NCI-H146 (cell line): Measurements from ENCODE around the gene UBE3C.
"Not testable (repeated sequence)": the region's sequence is repeated elsewhere in the genome, so short reads cannot be mapped to it uniquely, and the experiment has no call there.

ENCODE experiments used
- DNase-seq: peaks from one replicate; lab custom pipeline; 2025; lab: John Stamatoyannopoulos, UW

Gene UBE3C

DNA sequence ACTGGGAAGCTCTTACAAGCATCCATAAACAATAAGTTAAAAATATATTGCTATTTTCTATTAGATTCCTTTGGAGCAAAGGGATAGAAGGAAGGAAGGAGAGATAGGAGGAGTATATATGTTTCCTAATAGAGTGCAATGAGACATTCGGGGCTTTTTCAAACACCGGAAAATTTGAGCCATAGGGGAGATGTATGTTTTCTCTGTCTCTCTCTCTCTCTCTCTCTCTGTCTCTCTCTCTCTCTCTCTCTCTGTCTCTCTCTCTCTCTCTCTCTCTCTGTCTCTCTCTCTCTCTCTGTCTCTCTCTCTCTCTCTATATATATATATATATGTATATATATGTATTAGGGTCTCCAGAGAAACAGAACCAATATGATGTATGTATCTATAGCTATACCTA lies 7.9 kb upstream of the UBE3C start:
- DNase-seq, result not testable (repeated sequence)

DNA sequence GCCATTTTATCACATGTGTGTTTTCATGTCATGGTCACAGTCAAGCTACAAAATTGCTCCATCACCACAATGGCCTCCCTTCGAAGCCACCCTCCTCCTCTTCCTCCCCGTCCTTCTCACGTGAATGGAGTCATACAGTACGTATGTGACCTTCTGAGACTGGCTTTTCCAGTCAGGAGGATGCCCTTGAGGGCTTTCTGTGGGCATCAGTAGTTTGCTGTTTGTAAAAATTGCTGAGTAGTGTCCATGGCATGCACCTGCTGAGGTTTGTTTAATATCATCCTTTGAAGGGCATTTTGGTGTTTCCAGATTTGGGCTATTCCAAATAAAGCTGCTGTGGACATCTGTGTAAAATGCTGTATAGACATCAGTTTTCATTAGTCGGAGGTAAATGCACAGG lies 5.9 kb upstream of the UBE3C start:
- no peak for DNase-seq

DNA sequence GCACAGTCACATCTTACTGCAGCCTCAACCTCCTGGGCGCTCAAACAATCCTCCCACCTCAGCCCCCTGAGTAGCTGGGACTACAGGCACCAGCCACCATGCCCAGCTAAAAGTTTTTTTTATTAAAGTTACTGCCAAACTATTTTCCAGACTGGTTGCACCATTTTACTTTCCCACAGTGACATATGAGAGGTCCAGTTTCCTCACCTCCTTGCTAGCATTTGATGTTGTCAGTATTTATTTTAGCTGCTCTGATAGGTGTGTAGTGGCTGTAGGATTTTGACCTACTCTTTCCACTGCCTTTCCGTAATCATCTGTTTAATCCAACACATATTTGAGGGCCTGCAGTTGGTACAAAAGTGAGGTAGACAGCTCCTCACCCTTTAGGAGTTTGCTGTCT lies 5.4 kb upstream of the UBE3C start:
- DNase-seq, result no peak

DNA sequence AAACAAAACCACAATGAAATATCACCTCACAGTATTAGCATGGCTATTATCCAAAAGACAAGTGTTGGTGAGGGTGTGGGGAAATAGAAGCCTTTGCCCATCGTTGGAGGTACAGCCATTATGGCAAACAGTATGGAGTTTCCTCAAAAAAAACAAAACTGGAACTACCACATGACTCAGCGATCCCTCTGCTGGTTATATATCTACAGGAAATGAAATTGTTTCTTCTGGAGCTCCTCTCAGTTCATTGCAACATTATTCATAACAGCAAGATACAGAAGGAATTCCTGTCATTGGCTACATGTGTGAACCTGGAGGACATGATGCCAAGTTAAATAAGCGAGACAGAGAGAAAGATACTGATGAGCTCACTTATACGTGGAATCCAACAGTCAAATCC lies 2.4 kb upstream of the UBE3C start:
- peak; percentile 8 for DNase-seq

DNA sequence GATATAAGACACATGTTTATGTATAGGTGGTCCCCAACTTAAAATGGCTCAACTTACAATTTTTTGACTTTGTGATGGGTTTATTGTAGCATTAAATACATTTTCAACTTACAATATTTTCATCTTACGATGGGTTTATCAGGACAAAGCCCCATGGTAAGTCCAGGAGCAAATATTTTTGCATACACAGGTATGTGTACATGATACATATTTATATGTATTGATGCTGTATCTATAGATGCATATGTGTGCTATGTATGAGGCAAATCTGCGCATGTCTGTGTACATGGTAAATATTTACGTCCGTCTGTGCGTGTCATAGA lies 664 bp upstream of the UBE3C start:
- no peak for DNase-seq

DNA sequence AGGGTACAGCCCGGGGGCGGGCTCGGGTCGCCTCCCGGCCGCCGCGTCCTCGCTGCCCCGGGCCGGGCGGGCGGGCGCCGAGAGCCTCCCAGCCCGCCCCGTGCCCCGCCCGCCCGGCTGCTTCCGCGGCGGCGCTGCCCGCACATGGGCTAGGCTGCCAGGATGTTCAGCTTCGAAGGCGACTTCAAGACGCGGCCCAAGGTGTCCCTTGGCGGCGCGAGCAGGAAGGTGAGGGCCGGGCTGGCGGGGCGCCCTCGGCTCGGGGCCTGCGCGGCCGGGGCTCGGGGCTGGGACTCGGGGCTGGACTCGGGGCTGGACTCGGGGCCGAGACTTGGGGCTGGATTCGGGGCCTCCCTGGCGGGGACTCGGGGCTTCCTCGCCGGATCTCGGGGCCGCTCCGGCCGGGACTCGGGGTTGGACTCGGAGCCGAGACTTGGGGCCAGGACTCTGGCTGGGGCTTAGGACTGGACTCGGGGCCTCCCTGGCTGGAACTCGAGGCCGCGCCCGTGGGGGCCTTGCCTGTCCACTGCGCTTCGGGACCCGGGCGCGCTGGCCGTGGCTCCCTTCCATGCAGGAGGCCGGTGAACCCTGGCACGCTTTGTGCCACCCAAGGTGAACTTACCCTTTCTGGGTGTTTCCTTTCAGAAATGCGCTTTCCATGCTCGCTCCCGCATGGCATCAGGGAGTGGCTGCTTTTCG lies 534 bp downstream of the UBE3C start:
- peak; percentile 72 for DNase-seq

DNA sequence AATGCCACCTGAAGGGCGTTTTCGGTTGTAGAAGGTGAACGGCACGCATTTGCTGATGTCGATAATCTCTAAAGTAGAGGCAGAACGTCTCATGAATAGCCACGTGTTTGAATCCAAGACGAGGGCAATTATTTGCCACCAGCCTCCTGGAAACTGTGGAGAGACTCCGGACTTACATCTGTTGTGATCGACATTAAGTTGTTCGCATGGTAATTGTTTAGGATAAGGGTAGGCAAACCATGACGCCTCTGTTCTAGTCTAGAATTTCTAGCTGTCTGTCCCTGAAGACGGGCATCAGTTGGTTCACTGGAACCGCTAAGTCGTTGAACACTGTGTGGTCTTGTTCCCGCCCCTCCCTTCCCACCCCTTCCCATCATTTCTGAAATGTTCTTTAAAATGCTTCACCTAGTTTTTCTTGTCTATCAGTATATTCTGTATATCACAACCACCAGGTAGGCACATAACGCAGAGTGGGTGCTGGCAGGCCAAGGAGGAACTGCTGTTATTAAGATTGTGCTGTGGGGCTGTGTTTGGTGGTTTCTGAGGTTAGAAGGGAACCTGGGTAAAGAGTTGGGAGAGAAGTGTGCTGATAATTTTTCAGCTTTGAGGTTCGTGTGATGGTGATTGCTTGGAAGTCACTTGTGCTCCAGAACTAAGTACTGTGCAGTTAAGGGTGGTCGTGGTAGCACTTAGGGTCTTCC lies 1.2 kb downstream of the UBE3C start:
- no peak for DNase-seq

DNA sequence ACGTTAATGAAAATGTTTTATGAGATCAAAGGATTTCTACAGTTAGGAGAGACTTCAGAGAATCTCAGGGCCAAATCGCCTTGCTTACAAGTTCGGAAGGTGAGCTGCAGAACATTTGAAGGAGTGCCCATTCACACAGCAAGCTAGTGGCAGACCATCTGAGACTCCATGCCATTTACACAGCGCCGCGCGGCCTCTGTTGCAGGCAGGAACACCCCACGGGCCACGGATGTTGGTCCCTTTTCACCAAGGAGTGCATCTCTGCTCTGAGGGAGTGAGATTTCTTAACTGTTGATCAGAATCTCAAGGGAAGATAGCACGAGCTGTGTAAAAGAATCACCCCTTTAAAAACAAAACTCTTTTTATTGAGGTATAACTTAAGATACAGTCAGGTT lies 1.8 kb downstream of the UBE3C start:
- DNase-seq, result no peak

DNA sequence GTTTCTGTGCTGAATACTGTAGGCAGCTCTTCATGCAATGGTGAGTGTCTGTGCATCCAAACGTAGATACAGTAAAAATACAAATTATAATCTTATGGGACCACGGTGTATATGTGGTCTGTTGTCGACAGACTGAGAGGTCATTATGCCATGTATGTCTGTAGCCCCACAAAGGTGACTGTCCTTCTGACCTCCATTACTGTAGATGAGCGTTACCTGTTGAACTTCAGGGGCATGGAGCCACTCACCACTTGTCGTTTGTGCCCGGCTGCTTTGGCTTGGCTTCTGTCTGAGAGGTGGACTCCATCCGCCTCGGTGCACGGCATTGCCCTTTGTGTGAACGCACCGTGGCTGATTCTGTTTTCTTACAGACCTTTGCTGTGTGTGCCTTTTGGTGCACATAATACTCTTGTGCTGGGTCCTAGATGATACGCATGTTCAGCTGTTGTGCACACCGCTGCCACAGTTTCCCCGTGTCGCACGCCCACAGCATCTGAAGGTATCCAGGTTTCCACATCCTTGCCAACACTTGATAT lies 2.9 kb downstream of the UBE3C start:
- no peak for DNase-seq

DNA sequence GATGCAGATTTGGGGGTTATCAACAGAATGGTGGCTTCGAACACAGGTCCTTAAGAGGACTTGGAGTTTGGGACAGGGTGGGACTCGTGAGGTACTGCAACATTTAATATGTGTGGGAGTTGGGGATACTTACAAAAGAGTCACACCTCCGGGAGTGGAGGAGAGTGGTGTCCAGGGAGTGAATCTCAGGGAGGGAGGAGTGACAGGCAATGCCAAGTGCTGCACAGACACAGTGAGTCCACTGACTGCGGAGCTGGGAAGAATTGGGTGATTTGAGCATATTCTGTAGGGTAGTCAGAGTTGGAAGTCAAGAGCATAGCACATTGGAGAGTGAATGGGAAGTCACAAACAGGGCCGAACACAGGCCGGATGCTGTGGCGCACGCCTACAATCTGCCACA lies 5.1 kb downstream of the UBE3C start:
- no peak for DNase-seq

DNA sequence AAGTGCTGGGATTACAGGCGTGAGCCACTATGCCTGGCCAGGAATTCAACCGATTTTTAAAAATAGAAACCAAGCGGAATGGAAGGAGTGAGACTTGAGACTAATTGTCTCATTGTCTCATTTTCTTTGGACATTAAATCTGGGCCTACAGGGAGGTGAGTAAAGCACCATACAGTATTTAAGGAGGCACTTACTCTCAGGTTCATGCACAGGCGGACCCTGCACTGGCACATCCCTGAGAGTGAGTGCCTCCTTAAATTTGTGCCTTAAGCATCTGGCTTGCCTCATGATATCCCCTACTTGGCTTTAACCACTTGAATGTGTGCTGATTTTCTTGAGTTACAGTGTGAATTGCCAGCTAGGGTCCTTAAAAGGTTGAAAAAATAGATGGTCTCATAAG lies 10.6 kb downstream of the UBE3C start:
- DNase-seq, result no peak

DNA sequence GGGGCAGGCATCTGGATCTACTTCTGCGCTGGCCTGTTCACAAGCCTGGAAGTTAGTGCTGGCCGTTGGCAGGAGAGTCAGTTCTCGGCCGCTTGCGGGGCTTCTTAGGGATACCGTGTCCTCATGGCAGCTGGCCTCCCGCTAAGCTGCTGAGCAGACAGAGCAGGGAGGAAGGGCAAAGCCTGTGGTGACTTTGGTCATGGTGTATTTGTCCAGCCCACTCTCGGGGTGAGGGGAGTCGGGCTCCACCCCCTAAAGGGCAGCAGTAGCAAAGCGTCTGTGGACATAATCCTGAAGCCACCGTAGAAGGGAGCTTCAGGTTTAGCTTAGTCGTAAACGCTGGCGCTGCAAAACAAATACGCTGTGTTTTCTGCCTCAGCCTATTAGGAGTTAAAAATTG lies 12.2 kb downstream of the UBE3C start:
- no peak for DNase-seq

DNA sequence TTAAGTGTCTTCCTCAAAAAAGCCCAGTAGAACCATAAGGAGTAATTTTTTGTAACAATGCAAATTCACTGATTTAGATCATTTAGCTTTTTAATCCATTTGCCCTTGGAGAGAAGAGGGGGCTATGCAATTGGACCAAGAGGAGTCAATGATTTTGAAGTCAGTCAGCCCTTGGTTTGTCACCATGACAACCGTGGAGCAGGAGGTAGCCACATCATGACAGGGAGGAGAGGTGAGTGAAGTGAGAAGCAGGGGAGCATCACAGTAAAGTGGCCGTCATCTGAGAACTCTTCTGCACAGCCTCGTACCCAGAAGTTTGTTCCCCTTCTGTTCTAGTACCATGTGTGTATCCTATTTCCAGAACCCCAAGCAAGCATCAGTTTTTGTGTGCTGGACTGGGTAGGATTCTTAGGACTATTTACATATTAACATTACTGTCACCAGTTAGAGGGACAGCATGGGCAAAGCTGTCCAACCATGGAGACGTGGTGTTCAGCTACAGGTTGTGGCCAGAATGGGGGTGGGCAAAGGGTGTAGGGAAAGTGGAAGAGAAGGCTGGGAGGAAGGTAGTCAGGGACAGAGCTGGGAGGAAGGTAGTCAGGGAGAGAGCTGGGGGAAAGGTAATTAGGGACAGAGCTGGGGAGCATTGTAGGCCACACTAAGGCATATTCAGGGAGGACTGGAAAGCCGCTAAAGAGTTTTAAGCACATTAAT lies 13.1 kb downstream of the UBE3C start:
- DNase-seq, result no peak

DNA sequence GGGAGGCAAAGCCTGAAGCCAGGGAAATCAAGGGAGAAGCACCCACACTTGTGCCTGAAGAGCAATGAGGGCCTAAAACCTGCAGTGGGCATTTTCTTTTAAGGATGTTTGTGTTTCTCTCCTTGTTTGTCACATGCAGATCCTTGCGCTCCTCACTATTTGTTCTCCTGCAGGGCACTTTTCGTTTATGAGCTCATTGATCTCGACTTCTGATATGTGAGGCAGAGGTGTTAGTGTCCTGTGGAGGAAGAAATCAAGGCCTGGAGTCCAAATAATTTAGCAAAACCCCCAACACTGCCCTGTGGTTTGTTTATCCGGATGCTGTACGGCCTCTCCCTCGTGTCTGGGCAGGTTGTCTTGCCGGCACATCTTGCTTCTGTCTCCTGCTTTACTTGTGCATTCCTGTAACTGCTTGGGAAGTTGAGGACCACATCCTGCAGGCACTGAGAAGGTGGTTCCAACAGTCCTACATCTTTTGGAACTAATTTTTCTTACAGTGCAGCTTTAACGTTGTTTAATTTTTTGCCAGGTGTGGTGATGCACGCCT lies 13.7 kb downstream of the UBE3C start:
- no peak for DNase-seq

DNA sequence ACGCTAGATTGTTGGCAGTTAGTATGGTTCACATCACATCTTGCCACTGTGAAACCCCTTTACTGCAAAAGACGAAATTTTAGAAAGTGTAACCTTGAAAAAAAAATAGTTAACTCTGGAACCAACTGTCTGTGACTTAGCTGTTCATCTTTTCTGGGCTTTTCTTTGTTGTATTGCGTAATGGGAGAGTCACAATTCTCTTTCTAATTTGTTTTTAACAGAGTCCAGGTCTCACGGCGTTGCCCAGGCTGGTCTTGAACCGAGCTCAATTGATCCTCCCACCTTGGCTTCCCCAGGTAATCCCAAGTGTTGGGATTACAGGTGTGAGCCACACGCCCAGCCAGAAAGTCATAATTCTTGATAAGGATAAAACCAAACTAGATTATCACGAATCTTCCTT lies 14.5 kb downstream of the UBE3C start:
- no peak for DNase-seq

DNA sequence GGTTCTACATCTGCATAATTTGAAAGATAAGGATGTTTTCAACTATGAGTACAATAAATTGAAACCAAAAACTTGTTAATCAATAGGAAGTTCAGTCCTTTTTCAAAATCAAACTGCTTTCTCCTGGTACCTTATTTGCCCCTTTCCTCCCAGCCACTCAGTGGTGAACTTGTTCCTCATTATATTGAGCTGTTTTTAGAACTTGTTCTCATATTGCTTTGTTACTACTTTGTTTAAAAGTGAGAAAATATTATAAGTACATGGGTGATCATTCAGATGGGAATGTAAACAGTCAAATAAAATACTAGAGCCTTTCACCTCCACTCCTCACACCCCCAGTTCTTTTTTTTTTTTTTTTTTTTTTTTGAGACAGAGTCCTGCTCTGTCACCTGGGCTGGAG lies 17.2 kb downstream of the UBE3C start:
- no peak for DNase-seq

DNA sequence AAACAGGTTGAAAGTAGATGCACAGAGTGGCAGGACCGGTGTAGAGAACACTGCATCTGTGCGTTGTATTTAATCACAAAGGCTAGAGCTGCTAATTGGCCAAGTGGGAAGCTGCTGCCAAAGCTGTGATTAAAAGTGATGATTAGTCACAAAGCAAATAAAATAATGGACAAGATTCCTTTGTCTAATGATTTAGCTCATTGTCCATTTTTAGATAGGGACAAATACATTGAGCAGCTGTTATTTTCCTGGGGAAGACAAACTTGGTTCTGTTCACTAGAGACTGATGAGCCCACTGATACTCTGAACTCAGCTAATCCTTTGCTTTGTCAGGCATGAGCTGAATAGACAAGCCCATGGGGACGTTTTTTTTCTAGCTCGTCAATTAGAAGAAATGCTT lies 19.7 kb downstream of the UBE3C start:
- DNase-seq, result peak; percentile 78

DNA sequence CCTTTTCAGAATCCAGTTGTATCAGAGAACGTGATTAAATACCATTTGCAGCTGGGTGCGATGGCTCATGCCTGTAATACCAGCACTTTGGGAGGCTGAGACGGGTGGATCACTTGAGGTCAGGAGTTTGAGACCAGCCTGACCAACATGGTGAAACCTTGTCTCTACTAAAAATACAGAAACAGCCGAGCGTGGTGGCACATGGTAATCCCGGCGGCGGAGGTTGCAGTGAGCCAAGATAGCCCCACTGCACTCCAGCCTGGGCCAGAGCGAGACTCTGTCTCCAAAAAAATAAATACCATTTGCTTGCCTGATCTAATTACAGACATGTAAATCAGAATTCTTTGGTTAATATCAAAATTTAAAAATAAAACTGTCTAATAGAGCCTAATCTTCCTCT lies 20.8 kb downstream of the UBE3C start:
- not testable (repeated sequence) for DNase-seq

DNA sequence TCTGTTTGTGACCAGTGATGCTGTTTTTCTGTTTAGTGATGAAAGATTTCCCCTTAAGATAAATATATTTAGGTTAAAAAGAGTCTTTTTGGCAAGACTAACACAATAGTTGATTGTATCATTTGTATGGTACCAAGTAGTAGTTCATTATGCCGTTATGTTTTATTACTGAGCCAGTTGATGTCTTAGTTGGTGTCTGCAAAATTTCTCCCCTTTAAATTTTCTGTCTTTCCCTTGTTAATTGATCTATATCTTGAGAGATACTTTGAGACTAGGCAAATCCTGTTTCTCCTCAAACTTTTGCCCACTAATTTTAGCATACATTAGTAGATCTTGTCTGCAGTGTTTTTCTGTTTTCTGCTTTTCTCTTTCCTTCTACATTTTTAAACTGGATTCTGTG lies 21.7 kb downstream of the UBE3C start:
- no peak for DNase-seq

DNA sequence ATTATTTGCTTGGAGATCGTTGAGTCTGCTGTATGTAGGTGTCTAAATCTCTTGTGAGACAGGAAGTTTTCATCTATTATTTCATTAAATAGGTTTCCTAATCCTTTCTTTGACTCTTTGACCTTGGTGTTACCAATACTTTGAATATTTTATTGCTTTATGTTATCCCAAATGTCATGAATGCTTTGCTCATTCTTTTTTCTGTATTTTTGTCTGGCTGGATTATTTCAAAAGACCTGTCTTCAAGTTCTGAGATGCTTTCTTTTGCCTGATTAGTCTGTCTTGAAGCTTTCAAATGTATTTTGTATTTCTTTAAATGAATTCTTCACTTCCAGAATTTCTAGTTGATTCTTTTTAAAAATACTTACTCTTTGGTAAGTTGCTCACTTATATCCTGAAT lies 27.3 kb downstream of the UBE3C start:
- no peak for DNase-seq

DNA sequence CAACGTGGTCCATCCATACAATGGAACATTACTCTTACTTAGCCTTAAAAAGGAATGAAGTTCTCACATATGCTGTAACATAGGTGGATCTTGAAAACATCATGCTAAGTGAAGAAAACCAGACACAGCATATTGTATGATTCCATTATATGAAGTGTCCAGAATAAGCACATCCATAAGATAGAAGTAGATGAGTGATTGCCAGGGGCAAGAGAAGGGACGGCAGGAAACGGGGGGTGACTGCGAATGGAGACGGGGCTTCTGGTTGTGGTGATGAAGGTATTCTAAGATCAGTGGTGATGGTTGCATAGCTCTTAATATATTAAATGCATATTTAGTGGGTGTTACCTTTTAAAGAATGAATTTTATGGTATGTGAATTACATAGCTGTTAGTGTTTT lies 29.8 kb downstream of the UBE3C start:
- no peak for DNase-seq

DNA sequence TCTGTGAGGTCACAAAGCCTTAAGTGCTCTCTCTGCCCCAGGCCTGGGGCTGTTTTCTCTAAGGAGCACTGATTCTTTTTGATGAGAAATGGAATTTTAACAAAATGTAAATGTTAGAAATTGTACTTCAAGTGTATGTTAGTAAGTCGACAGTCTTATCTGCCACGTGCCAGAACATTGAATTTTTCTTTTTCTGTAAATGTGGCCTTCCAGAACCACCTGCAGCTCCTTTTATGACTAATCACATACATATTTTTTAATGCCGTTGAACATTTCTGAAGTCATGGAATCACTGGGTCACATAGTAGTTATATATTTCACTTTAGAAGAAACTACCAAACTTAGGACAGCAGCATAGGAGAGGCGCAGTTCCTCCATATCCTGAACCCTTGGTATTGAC lies 38.0 kb downstream of the UBE3C start:
- no peak for DNase-seq
